ENCODE data around the gene PI4K2B.

GRCh38 chr4:25184056-25184455 lies 49.8 kb upstream of the PI4K2B start:
- TF ChIP-seq EZH2 (IDR thresholded peaks at IDR 0.05) = no peak
- TF ChIP-seq POLR2AphosphoS5 (IDR thresholded peaks at IDR 0.05; ENCODE audit: borderline replicate concordance, low read depth, low read length) = no peak

All from SK-N-MC (cell line).